Astrocyte (in vitro differentiated cells and primary cell): ENCODE measurements around the gene PAX5. TPM values are rescaled to one million over a fixed set of nuclear protein-coding genes. Genes with fewer than 3 reads are reported as not detected.

Experiments used
- DNase-seq: peaks from one replicate; pipeline ENCODE4 v3.0.0-alpha.2; 2010; ENCODE audit warnings: low read depth
- FAIRE-seq: peaks from 2 replicates; lab custom pipeline; 2011; peaks lifted over from hg19 to GRCh38; lab: Jason Lieb, UNC
- H2AFZ ChIP-seq: 2 replicates; pipeline ENCODE4 v1.6.0; 2012; ENCODE audit warnings: low read depth, low read length, inconsistent platforms
- H3K27ac ChIP-seq: 2 replicates; pipeline ENCODE4 v1.5.1; 2011; ENCODE audit warnings: low read depth, low read length, inconsistent platforms
- H3K27me3 ChIP-seq: 2 replicates; pipeline ENCODE4 v1.6.0; 2011; ENCODE audit warnings: low read length, inconsistent platforms; ENCODE audit not compliant: insufficient read depth
- H3K36me3 ChIP-seq: 2 replicates; pipeline ENCODE4 v1.5.1; 2011; ENCODE audit warnings: low read length, inconsistent platforms; ENCODE audit not compliant: insufficient read depth
- H3K4me1 ChIP-seq: 2 replicates; pipeline ENCODE4 v1.5.1; 2011; ENCODE audit warnings: low read length, inconsistent platforms; ENCODE audit not compliant: insufficient read depth
- H3K4me2 ChIP-seq: 2 replicates; pipeline ENCODE4 v1.6.0; 2012; ENCODE audit warnings: low read length, inconsistent platforms
- H3K4me3 ChIP-seq: 2 replicates; pipeline ENCODE4 v1.5.1; 2011; ENCODE audit warnings: low read depth, mild to moderate bottlenecking, low read length, inconsistent platforms; ENCODE audit not compliant: insufficient read depth
- H3K79me2 ChIP-seq: 2 replicates; pipeline ENCODE4 v1.6.0; 2012; ENCODE audit warnings: mild to moderate bottlenecking, low read length, inconsistent platforms; ENCODE audit not compliant: insufficient read depth
- H3K9ac ChIP-seq: 2 replicates; pipeline ENCODE4 v1.6.0; 2012; ENCODE audit warnings: mild to moderate bottlenecking, low read length, inconsistent platforms
- H3K9me3 ChIP-seq: 2 replicates; pipeline ENCODE4 v1.5.1; 2012; ENCODE audit warnings: low read depth, mild to moderate bottlenecking, low read length, inconsistent platforms; ENCODE audit not compliant: insufficient read depth
- H4K20me1 ChIP-seq: 2 replicates; pipeline ENCODE4 v1.6.0; 2012; ENCODE audit warnings: low read length, inconsistent platforms; ENCODE audit not compliant: insufficient read depth
- H3K27ac Mint-ChIP-seq: one replicate; pipeline ENCODE4 v1.8.0; 2021; ENCODE audit warnings: mild to moderate bottlenecking, mixed read lengths; ENCODE audit not compliant: unreplicated experiment
- H3K27me3 Mint-ChIP-seq: one replicate; pipeline ENCODE4 v1.8.0; 2021; ENCODE audit warnings: low read depth, mixed read lengths; ENCODE audit not compliant: unreplicated experiment
- H3K36me3 Mint-ChIP-seq: one replicate; pipeline ENCODE4 v1.8.0; 2021; ENCODE audit warnings: low read depth, mixed read lengths; ENCODE audit not compliant: unreplicated experiment
- H3K4me1 Mint-ChIP-seq: one replicate; pipeline ENCODE4 v1.8.0; 2021; ENCODE audit warnings: low read depth, mixed read lengths; ENCODE audit not compliant: unreplicated experiment
- H3K4me3 Mint-ChIP-seq: one replicate; pipeline ENCODE4 v1.8.0; 2021; ENCODE audit warnings: mild to moderate bottlenecking, moderate library complexity, mixed read lengths; ENCODE audit not compliant: unreplicated experiment
- H3K9me3 Mint-ChIP-seq: one replicate; pipeline ENCODE4 v1.8.0; 2021; ENCODE audit warnings: mild to moderate bottlenecking, mixed read lengths; ENCODE audit not compliant: unreplicated experiment
- CTCF ChIP-seq: IDR thresholded peaks from 2 replicates; pipeline ENCODE4 v1.5.1; 2011; ENCODE audit warnings: low read depth, mild to moderate bottlenecking, inconsistent platforms, low read length, moderate library complexity; ENCODE audit not compliant: insufficient read depth
- EZH2 ChIP-seq: IDR thresholded peaks from 2 replicates; pipeline ENCODE4 v1.6.1; 2012; ENCODE audit warnings: mild to moderate bottlenecking, low read length, inconsistent platforms; ENCODE audit not compliant: insufficient read depth
- total RNA-seq: library from RNA; stranded (reverse); gene quantifications from 2 replicates; pipeline ENCODE4 v1.2.1, GENCODE V29; 2021

PAX5 gene
- total RNA-seq, 1 donor from 2014 or later: not detected

GRCh38 chr9:36959681-36960574, 74.1 kb downstream of the PAX5 start:
- DNase-seq: no peak
- H3K79me2 ChIP-seq: no peaks in the 10 kb centered on the region
- no peak overlapping the region for H3K4me3 ChIP-seq
- Mint-ChIP-seq H3K9me3 (no peaks in the 10 kb centered on the region), H3K27me3 (peaks cover 84% of the 10 kb centered on the region), H3K36me3 (no peaks in the 10 kb centered on the region), H3K27ac (no peak overlapping the region), H3K4me1 (no peaks in the 10 kb centered on the region), H3K4me3 (no peak overlapping the region)
- H3K27ac ChIP-seq: no peak overlapping the region
- no peak overlapping the region for H3K4me2 ChIP-seq
- H4K20me1 ChIP-seq: no peaks in the 10 kb centered on the region
- FAIRE-seq: no peak
- peaks cover 31% of the 10 kb centered on the region for H3K27me3 ChIP-seq
- no peaks in the 10 kb centered on the region for H3K4me1 ChIP-seq
- H3K36me3 ChIP-seq: no peaks in the 10 kb centered on the region
- H3K9me3 ChIP-seq: no peaks in the 10 kb centered on the region
- no peak overlapping the region for H2AFZ ChIP-seq
- TF ChIP-seq EZH2 (no peak), CTCF (no peak)
- H3K9ac ChIP-seq: no peak overlapping the region

DNA sequence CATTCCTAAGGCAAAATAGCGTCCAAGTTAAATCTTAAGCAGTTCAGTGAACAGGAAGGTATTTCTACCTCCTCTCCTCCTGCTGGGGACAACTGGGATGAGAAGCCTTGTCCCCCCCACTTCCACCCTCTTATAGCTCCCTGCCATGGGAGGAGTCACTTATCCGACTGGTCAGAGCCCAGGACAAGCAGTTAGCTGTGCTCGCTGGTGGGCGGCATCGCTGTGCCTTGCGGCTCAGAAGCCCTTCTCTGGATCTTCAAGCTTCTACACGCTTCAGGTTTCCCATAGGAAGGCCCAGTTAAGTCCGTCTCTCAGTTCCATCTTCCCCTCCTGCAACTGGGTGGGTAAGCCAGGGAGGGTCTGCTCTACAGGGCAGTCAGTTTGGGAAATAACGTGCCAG, 77.2 kb downstream of the PAX5 start:
- Mint-ChIP-seq H3K9me3 (no peaks in the 10 kb centered on the region), H3K36me3 (no peaks in the 10 kb centered on the region), H3K4me1 (no peaks in the 10 kb centered on the region), H3K27me3 (peaks cover 69% of the 10 kb centered on the region), H3K4me3 (no peak overlapping the region), H3K27ac (no peak overlapping the region)
- TF ChIP-seq EZH2: no peak
- TF ChIP-seq CTCF: no peak
- H3K9me3 ChIP-seq: no peaks in the 10 kb centered on the region
- H3K4me3 ChIP-seq: no peak overlapping the region
- no peak overlapping the region for H3K9ac ChIP-seq
- peaks cover 45% of the 10 kb centered on the region for H3K27me3 ChIP-seq
- no peaks in the 10 kb centered on the region for H3K79me2 ChIP-seq
- no peak overlapping the region for H3K27ac ChIP-seq
- FAIRE-seq: no peak
- H3K4me2 ChIP-seq: no peak overlapping the region
- H3K36me3 ChIP-seq: no peaks in the 10 kb centered on the region
- no peak overlapping the region for H2AFZ ChIP-seq
- no peaks in the 10 kb centered on the region for H4K20me1 ChIP-seq
- DNase-seq: no peak
- no peaks in the 10 kb centered on the region for H3K4me1 ChIP-seq

DNA sequence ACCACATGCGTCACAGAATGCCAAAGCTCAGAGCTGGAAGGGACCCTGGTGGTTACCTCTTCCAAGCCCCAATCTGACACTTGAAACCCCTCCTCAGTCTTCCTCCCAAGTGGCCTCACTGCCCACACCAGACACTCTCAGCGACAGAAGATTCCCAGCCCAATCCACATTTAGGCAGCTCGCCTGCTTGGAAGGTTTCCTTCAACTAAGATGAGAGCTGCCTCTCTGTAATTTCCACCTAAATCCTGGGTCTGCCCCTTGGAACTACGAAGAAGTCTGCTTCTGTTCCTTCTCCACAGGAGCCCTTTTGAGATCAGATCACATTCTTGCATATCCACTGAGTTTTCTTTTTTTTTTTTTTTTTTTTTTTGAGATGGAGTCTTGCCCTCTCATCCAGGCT, 83.7 kb downstream of the PAX5 start:
- Histone ChIP-seq H4K20me1 (no peaks in the 10 kb centered on the region), H2AFZ (no peak overlapping the region), H3K79me2 (no peaks in the 10 kb centered on the region), H3K9ac (no peak overlapping the region), H3K4me1 (no peaks in the 10 kb centered on the region), H3K4me3 (no peak overlapping the region), H3K4me2 (no peak overlapping the region), H3K9me3 (no peaks in the 10 kb centered on the region), H3K36me3 (no peaks in the 10 kb centered on the region), H3K27me3 (peaks cover 37% of the 10 kb centered on the region), H3K27ac (no peak overlapping the region)
- FAIRE-seq: no peak
- H3K4me1 Mint-ChIP-seq: peaks cover 8% of the 10 kb centered on the region
- no peak for TF ChIP-seq EZH2
- no peak for TF ChIP-seq CTCF
- H3K27ac Mint-ChIP-seq: no peak overlapping the region
- no peaks in the 10 kb centered on the region for H3K36me3 Mint-ChIP-seq
- DNase-seq: no peak
- no peak overlapping the region for H3K4me3 Mint-ChIP-seq
- peaks cover 36% of the 10 kb centered on the region for H3K27me3 Mint-ChIP-seq
- H3K9me3 Mint-ChIP-seq: peaks cover 2% of the 10 kb centered on the region
